Stimulated activated CD8-positive, alpha-beta memory T cell treated with anti-CD3 and anti-CD28 coated beads, Interleukin-7, amount 100 ng/mL, for 48 hours (primary cell): Measurements from ENCODE around the gene APBB1IP.
"Not testable (repeated sequence)": the region's sequence is repeated elsewhere in the genome, so short reads cannot be mapped to it uniquely, and the experiment has no call there.

ENCODE experiments used
- DNase-seq, 2 donors: peaks; one replicate each; pipeline ENCODE4 v3.0.0-alpha.2; 2020; ENCODE audit warnings: low read depth in 1 of 2; ENCODE audit errors: extremely low read depth in 1 of 2

APBB1IP gene

DNA sequence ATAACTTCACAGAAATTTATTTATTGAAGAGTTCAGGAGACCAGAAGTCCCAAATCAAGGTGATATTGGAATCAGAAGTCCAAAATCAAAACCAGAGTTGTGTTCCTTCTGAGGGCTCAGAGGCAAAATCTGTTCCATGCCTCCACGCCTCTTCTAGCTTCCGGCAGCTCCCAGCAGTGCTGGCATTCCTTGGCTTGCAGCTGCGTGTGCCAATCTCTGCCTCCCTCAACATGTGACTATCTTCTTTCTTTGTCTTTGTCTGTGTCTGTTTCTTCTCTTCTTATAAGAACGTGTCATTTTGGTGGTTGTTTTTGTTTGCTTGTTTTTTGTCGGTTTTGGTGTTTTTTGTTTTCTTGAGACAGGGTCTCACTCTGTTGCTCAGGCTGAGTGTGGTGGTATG is 116.1 kb downstream of the APBB1IP start:
- no peak for DNase-seq

- no peak for DNase-seq
Measured at GRCh38 chr10:26555719-26556368, 117.7 kb downstream of the APBB1IP start.

GRCh38 chr10:26556748-26557640 is 118.9 kb downstream of the APBB1IP start:
- no peak for DNase-seq

DNA sequence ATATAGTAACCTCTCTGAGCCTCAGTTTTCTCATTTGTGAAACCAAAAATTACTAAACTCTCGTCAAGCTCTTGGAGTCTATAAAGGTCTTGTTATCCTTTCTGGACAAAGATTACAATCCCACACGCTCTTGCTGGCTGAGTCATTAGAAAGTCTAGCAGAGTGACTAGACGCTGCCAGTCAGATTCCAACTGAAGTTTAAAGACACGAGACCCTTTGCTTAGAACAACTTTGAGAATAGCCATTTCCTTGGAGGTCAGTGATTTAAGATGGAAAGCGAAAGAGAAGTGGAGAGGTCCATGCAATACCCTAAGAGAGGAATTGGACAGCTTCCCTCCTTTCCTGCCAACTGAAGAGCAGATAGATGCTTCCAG is 119.5 kb downstream of the APBB1IP start:
- DNase-seq = no peak

- DNase-seq = no peak
Measured at GRCh38 chr10:26566525-26567350, 128.6 kb downstream of the APBB1IP start.

GRCh38 chr10:26567351-26567721 is 129.2 kb downstream of the APBB1IP start:
- DNase-seq = no peak

- no peak for DNase-seq
Measured at GRCh38 chr10:26571655-26572054, 133.5 kb downstream of the APBB1IP start.

GRCh38 chr10:26573674-26574073 is 135.5 kb downstream of the APBB1IP start:
- no peak for DNase-seq

GRCh38 chr10:26574783-26575182 is 136.6 kb downstream of the APBB1IP start:
- no peak for DNase-seq

DNA sequence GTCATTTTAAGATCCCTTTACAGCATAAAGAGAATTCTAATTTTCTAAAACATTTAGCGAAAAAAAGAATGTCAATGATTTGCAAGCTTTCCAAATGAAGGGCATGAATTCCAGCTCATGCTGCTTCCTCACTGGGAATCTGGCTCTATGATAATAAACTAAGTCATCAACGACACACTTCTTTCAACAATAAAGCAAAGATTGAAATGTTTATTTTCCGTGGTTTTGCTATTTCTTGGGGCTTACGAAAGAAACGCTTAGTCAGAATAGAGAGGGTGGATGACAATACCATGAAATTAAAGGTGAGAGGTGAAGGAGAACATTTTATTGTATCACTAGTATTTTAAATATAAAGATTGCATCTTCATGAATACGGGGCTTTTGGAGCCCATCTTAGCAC is 140.2 kb downstream of the APBB1IP start:
- DNase-seq = not testable (repeated sequence)

DNA sequence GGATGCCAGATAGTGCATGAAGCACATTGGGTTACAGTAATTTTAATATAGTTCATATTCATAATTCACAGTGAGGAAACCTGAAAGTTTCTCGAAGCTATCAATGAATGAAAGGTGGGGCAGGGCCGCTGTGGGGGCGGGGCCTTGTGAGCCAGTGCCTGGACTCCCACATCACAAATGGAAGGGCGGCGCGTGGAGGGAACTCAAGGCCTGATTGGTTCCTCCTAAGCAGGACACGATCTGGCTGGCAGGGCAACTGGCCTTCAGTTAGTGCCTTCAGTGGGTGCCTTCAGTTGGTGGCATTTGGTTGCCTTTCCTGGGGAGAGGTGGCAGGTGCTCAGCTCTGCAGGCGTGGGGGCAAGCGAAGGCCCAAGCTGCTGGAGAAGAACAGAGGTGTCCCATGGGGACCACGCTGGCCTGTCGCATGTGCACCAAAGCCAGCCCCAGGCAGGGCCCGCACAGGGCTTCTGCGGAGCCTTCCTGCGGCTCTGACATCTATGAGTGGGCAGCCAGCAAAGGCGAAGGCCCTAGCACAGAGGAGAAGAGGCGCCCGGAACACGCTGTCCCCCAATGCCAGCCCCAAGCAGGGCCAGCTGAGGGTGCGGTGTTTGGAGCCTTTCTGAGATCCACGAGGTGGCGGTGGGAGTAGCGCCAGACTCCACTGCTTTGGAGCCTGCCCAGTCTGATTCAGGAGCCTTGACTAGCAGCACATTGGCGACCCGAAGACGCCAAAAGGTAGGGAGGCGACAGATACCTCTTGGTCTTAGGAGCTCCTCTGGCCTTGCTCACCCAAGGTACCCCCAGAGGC is 141.3 kb downstream of the APBB1IP start:
- no peak for DNase-seq

- DNase-seq = no peak
Measured at GRCh38 chr10:26586211-26586610, 148.1 kb downstream of the APBB1IP start.

DNA sequence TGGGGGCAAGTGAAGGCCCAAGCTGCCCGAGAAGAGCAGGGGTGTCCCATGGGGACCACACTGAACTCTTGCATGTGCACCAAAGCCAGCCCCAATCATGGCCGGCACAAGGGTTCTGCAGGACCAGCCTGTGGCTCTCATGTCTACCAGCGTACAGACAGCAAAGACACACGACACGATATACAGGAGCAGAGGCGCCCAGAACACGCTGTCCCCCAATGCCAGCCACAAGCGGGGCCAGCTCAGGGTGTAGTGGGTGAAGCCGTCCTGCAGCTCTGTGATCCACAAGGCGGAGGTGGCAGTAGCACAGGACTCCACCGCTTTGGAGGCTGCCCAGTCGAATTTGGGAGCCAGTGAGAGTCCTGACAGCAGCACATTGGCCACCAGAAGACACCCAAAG is 150.5 kb downstream of the APBB1IP start:
- no peak for DNase-seq

- DNase-seq = not testable (repeated sequence)
Measured at GRCh38 chr10:26589813-26590212, 151.7 kb downstream of the APBB1IP start.

DNA sequence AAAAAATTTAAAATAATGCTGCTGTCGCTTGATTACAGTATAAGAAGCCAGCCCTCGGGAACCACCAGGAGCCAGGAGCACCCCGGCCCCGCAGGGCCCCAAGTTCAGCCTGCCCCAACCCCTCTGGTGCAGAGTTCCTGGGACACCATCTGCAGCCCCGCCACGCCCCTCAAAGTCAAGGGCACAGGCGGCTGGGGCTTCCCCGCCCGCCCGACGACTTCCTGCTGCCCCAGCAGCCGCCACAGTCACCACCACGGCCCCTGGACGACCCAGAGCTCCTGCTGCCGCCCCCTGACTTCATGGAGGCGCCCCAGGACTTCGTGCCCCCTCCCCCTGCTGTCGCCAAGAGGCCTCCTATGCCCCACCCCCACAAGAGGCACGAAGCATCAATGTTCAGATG is 155.8 kb downstream of the APBB1IP start:
- DNase-seq = no peak

GRCh38 chr10:26603283-26603682 is 165.1 kb downstream of the APBB1IP start:
- not testable (repeated sequence) for DNase-seq

DNA sequence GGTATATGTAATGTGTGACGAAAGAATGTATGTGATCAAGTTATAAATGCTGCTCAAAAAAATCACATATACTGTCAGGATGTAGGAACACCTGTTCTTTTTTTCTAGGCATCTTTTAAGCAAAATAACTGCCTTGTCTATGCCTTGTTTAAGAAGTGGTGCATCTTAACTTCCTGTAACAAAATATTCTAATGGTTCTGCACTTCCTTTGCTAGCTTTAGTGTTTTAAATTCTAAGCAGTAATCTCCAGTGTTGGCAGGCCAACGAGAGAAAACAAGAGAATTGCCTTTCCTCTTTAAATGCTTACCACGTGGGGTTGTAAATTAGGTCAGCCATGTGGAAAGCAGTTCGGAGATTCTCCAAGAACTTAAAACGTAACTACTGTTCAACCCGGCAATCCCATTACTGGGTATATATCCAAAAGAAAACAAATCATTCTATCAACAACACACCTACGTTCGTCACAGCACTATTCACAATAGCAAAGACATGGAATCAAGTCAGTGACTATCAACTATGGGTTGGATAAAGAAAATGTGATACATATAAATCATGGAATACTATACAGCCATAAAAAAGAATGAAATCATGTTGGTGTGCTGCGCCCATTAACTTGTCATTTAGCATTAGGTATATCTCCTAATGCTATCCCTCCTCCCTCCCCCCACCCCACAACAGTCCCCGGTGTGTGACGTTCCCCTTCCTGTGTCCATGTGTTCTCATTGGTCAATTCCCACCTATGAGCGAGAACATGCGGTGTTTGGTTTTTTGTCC is 166.4 kb downstream of the APBB1IP start:
- DNase-seq = not testable (repeated sequence)

DNA sequence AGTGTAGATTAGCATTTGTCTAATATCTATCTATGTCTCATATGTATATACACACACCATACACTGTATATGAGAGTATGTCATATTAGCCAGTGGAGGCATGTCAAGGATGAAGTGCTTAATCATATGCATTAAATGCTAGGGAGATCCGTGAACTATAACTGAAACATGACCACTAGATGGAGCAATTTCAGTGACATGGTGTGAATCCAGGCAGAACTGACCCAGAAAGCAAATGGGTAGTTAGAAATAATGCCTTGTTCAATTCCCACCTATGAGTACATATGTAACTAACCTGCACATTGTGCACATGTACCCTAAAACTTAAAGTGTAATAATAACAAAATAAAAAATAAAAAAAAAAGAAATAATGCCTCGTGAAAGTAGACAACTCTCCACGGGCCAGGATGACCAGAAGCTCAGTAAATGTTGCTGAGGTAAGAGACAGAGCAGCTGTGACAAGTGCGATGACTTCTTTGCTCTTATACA is 168.3 kb downstream of the APBB1IP start:
- not testable (repeated sequence) for DNase-seq

GRCh38 chr10:26612151-26612915 is 174.2 kb downstream of the APBB1IP start:
- no peak for DNase-seq
